OCI-LY1 (cell line): ENCODE measurements around the gene RMI2.

Experiments used
- EZH2 ChIP-seq: fragments of 200-600 bp; sonication (generic), shearing (Covaris generic); IDR thresholded peaks from 2 replicates; pipeline ENCODE4 v1.8.0; 2017; ENCODE audit warnings: borderline replicate concordance, mixed run types, mild to moderate bottlenecking, antibody characterized with exemption, low read length, moderate library complexity, mixed read lengths
- TF ChIP-seq, protein P1 (sequence below): fragments of 200-600 bp; sonication (generic), shearing (Covaris generic); IDR thresholded peaks from 2 replicates; pipeline ENCODE4 v1.5.1; 2017; ENCODE audit warnings: mild to moderate bottlenecking, antibody characterized with exemption, low read length, moderate library complexity, mixed read lengths

DNA sequence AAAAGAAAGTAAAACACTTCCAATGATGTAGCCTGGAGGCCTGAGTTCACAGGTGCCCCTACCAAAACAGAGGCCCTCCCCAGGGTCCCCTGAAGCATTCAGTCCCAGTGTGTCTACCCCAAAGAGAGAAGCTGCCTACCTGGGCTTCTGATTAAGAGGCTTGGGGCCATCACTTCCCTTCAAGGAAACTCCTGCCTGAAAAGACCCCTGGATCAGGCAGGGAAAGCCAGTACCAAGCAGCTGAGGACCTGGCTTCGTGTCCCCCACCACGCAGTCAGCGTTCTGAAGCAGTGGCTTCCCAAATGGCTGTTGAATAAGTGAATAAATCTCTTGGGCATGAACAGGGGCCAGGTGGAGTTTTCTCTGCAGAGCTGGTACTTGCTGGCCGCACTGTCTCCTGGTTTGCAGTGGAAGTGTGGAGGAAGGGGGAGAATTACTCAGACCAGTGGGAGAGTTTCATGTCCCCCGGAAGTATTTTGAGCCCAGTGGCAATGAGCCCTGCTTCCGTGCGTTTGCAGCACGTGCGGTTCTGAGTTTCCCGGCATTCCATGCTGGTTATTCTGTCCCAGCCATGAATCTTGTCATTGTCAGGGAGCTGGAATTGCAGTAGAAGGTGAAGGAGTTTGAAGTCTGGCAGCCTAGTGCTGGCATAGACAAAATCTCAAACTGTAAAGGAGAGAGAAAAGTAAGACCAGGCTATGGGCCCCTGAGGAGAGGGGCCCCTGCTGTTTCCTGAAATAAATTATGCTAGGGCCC is 27.0 kb downstream of the RMI2 start:
- TF ChIP-seq, protein P1, sequence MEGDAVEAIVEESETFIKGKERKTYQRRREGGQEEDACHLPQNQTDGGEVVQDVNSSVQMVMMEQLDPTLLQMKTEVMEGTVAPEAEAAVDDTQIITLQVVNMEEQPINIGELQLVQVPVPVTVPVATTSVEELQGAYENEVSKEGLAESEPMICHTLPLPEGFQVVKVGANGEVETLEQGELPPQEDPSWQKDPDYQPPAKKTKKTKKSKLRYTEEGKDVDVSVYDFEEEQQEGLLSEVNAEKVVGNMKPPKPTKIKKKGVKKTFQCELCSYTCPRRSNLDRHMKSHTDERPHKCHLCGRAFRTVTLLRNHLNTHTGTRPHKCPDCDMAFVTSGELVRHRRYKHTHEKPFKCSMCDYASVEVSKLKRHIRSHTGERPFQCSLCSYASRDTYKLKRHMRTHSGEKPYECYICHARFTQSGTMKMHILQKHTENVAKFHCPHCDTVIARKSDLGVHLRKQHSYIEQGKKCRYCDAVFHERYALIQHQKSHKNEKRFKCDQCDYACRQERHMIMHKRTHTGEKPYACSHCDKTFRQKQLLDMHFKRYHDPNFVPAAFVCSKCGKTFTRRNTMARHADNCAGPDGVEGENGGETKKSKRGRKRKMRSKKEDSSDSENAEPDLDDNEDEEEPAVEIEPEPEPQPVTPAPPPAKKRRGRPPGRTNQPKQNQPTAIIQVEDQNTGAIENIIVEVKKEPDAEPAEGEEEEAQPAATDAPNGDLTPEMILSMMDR: no peak
- TF ChIP-seq EZH2: no peak
